ENCODE results near the gene CAMSAP1. TPM values are rescaled to one million over a fixed set of nuclear protein-coding genes. Genes with fewer than 3 reads are reported as not detected.

CAMSAP1 gene
- total RNA-seq, 1 experiment from 2014 or later: 52.7 TPM

GRCh38 chr9:135795391-135795790, 112.0 kb downstream of the CAMSAP1 start:
- Mint-ChIP-seq H3K27ac (peak overlapping the region in 1 of 3 experiments; percentile 38; a peak in 1 of 7 replicates), H3K4me1 (peaks cover 3 to 9% of the 10 kb centered on the region in 2 experiments; a peak in 3 of 4 replicates), H3K27me3 (ENCODE audit: low read depth) (no peaks in the 10 kb centered on the region; the same call in 1 of the 2 replicates), H3K9me3 (no peaks in the 10 kb centered on the region), H3K36me3 (ENCODE audit: insufficient read depth in 1 of 3, low read depth in 3 of 3) (no peaks in the 10 kb centered on the region), H3K4me3 (no peak overlapping the region; a peak in 1 of 5 replicates)
- Histone ChIP-seq H3K4me2 (ENCODE audit: insufficient read depth, insufficient read length, low read length) (no peak overlapping the region), H3K27ac (ENCODE audit: insufficient read length, low read depth, low read length) (no peak overlapping the region), H3K4me1 (ENCODE audit: insufficient read depth, low read length) (no peaks in the 10 kb centered on the region), H3K23ac (ENCODE audit: insufficient read length, low read depth, low read length) (no peak overlapping the region), H3K79me1 (ENCODE audit: insufficient read depth, low read depth, low read length, poor library complexity, severe bottlenecking) (no peaks in the 10 kb centered on the region), H2BK5ac (ENCODE audit: insufficient read length, low read length) (no peak overlapping the region), H4K8ac (replicated peaks; ENCODE audit: insufficient read length, low read depth, low read length) (no peak overlapping the region), H4K91ac (ENCODE audit: insufficient read length, low read depth, low read length) (no peak overlapping the region), H2BK15ac (ENCODE audit: low read depth, low read length) (no peak overlapping the region), H3T11ph (ENCODE audit: low read length) (no peak overlapping the region), H4K20me1 (ENCODE audit: control insufficient read depth, insufficient read depth, insufficient read length) (no peaks in the 10 kb centered on the region), H3K27me3 (ENCODE audit: insufficient read depth, low read length) (no peaks in the 10 kb centered on the region), H3K4ac (ENCODE audit: low read depth, low read length) (no peak overlapping the region), H2BK120ac (ENCODE audit: low read depth, low read length, poor library complexity, severe bottlenecking) (no peak overlapping the region), H2AK5ac (ENCODE audit: insufficient read length, low read length) (no peak overlapping the region), H2BK12ac (ENCODE audit: insufficient read length, low read depth, low read length) (no peak overlapping the region), H3K79me2 (ENCODE audit: insufficient read depth, low read length) (no peaks in the 10 kb centered on the region), H3K14ac (ENCODE audit: insufficient read depth, low read length) (no peak overlapping the region), H4K5ac (ENCODE audit: insufficient read length, low read depth, low read length) (no peak overlapping the region), H3K18ac (ENCODE audit: insufficient read length, low read depth, low read length) (no peak overlapping the region), H3K9me3 (ENCODE audit: control insufficient read depth, low read depth, low read length) (no peaks in the 10 kb centered on the region), H3K23me2 (ENCODE audit: insufficient read length, low read depth, low read length, poor library complexity, severe bottlenecking) (no peaks in the 10 kb centered on the region), H2AFZ (ENCODE audit: low read length) (no peak overlapping the region), H3K56ac (ENCODE audit: insufficient read length, low read depth, low read length) (no peak overlapping the region), H3K9ac (ENCODE audit: extremely low read depth, insufficient read length, low read length) (no peak overlapping the region), H2BK20ac (ENCODE audit: low read depth, low read length, poor library complexity, severe bottlenecking) (no peak overlapping the region)
- WGBS (ENCODE audit: extremely low coverage, insufficient read length, low lambda C conversion rate): no CpG with 5 or more reads among the region's 4 CpGs
- TF ChIP-seq CTCF (conservative IDR thresholded peaks at IDR 0.05): no peak
- no peak for DNase-seq

Data from H9 (cell line).